Measurements from ENCODE around the gene MOB3A. TPM values are rescaled to one million over a fixed set of nuclear protein-coding genes. Genes with fewer than 3 reads are reported as not detected.
A peak's percentile ranks its signal among the peaks of the same experiment; 100 is the strongest.

Gene MOB3A
- total and polyA plus RNA-seq, 5 donors from 2014 or later = 73.6 to 131 (median 89.5) TPM

DNA sequence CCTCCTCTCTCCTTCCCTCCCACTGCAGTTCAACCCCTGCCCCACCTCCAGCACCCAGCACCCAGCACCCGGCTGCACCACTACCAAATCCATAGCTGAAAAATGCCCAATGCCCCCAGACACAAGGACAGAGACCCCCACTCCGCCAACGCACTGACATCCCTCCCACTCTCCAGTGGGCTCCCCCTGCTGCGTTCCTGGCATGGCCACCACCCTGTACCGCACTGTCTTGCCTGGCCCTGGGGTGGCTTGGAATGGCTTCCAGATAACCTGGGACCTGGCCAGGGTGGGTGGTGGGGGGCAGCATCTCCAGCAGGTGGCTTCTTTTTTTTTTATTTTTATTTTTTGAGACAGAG is 39.3 kb downstream of the MOB3A start:
- H3K4me3 ChIP-seq (ENCODE audit: low read depth, low read length) = no peak overlapping the region
- peak overlapping the region; percentile 25 to 79 (median 64) for H3K4me3 Mint-ChIP-seq

DNA sequence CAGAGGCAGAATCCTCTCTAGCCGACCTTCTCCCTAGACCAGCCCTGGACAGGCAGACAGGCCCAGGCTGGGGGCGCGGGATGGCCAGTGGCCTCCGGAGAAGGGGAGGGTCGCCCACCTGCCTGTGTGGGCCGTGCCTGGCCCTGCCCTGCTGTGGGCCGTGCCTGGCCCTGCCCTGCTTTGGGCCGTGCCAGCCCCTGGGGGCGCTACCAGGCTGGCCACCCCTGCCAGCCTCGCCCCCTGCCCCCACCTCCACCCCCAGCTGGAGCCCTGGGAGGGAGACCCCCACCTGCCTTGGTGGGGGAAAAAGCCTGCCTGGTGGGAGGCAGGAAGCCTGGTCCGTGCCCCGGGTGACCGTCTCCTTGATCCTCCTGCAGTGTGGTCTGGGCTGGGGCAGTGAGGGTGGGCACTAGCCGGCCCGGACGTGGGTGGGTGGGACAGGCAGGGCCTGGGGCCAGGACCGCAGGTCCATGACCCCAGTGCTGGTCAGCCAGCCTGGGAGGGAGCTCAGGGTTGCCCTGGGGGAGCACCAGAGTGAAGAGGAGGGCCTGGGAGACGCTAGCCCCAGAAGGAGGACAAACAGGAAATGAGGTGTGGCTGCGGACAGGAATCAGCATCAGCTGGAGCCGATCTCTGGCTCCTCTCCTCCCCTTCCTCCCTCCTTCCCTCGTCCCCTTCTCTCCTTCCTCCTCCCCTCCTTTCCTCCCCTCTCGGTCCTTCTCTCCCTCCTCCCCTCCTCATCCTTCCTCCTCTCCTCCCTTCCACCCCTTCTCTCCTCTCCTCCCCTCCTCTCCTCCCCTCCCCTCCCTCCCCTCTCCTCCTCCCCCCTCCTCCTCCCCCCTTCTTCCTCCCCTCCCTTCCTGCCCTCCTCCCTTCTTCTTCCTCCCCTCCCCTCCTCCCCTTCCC is 39.9 kb downstream of the MOB3A start:
- ATAC-seq (ENCODE audit: low read depth in 2 of 2) (no peak), DNase-seq (peak in 1 of 3 donors; percentile 77)
- Mint-ChIP-seq H3K4me3 (peak overlapping the region in 3 of 4 donors; percentile 62 to 69 (median 66)), H3K27me3 (peaks cover 4% of the 10 kb centered on the region), H3K36me3 (no peaks in the 10 kb centered on the region), H3K27ac (peak overlapping the region; percentile 63 to 94 (median 88)), H3K9me3 (no peaks in the 10 kb centered on the region), H3K4me1 (peaks cover 0 to 73% (median 12%) of the 10 kb centered on the region in 4 donors)
- Histone ChIP-seq H3K27ac (ENCODE audit: insufficient read depth, low read length, poor library complexity, severe bottlenecking) (peak overlapping the region; percentile 80), H3K9me3 (ENCODE audit: control insufficient read depth in 2 of 2, low read length in 2 of 2) (no peaks in the 10 kb centered on the region), H3K4me3 (ENCODE audit: low read depth, low read length) (peak overlapping the region; percentile 51), H3K36me3 (ENCODE audit: control insufficient read depth, insufficient read depth, low read length) (no peaks in the 10 kb centered on the region), H3K27me3 (ENCODE audit: control insufficient read depth, insufficient read depth, low read length) (no peaks in the 10 kb centered on the region), H3K4me1 (ENCODE audit: control insufficient read depth, insufficient read depth, low read length, poor library complexity, severe bottlenecking) (peaks cover 73% of the 10 kb centered on the region)

More for the DNA sequence above, 39.3 kb downstream of the MOB3A start:
- DNase-seq (no peak), ATAC-seq (ENCODE audit: low read depth in 2 of 2) (no peak)
- Mint-ChIP-seq H3K27ac (peak overlapping the region in 2 of 3 donors; percentile 29 to 63), H3K36me3 (no peaks in the 10 kb centered on the region), H3K9me3 (no peaks in the 10 kb centered on the region), H3K27me3 (peaks cover 1% of the 10 kb centered on the region), H3K4me1 (peaks cover 0 to 71% (median 12%) of the 10 kb centered on the region in 4 donors)
- no peaks in the 10 kb centered on the region for H3K27me3 ChIP-seq (ENCODE audit: control insufficient read depth, insufficient read depth, low read length)
- H3K4me1 ChIP-seq (ENCODE audit: control insufficient read depth, insufficient read depth, low read length, poor library complexity, severe bottlenecking) = peaks cover 70% of the 10 kb centered on the region
- no peaks in the 10 kb centered on the region for H3K9me3 ChIP-seq (ENCODE audit: control insufficient read depth in 2 of 2, low read length in 2 of 2)
- H3K36me3 ChIP-seq (ENCODE audit: control insufficient read depth, insufficient read depth, low read length) = no peaks in the 10 kb centered on the region
- H3K27ac ChIP-seq (ENCODE audit: insufficient read depth, low read length, poor library complexity, severe bottlenecking) = peak overlapping the region; percentile 80

DNA sequence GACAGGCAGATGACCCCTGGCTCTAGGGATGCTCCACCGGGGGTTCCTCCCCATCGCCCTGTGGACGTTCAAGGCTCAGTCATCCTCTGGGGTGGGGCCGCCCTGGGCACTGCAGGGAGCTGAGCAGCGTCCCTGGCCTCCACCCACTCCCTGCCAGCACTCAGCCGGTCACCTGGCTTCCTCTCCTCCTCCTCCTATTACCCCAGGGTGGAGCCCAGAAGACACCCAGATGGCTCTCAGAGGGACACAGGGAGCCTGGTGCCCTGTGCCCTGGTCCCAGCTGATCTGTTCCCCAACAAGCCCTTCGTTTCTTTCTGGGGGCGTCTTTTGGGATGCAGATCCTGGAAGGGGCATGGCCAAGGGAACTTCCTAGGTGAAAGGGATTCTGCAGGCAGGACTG is 41.4 kb downstream of the MOB3A start:
- no peaks in the 10 kb centered on the region for H3K27me3 ChIP-seq (ENCODE audit: control insufficient read depth, insufficient read depth, low read length)
- H3K27me3 Mint-ChIP-seq = peaks cover 4% of the 10 kb centered on the region
- no peaks in the 10 kb centered on the region for H3K9me3 Mint-ChIP-seq
- no peaks in the 10 kb centered on the region for H3K36me3 ChIP-seq (ENCODE audit: control insufficient read depth, insufficient read depth, low read length)
- H3K4me3 ChIP-seq (ENCODE audit: low read depth, low read length) = no peak overlapping the region
- DNase-seq = no peak
- ATAC-seq (ENCODE audit: low read depth in 2 of 2) = no peak
- H3K9me3 ChIP-seq (ENCODE audit: control insufficient read depth in 2 of 2, low read length in 2 of 2) = no peaks in the 10 kb centered on the region
- H3K27ac Mint-ChIP-seq = peak overlapping the region in 2 of 3 donors; percentile 63 to 88
- peak overlapping the region; percentile 23 for H3K27ac ChIP-seq (ENCODE audit: insufficient read depth, low read length, poor library complexity, severe bottlenecking)
- H3K4me1 ChIP-seq (ENCODE audit: control insufficient read depth, insufficient read depth, low read length, poor library complexity, severe bottlenecking) = peaks cover 64% of the 10 kb centered on the region
- peaks cover 0 to 66% (median 9%) of the 10 kb centered on the region in 4 donors for H3K4me1 Mint-ChIP-seq
- no peaks in the 10 kb centered on the region for H3K36me3 Mint-ChIP-seq
- H3K4me3 Mint-ChIP-seq = peak overlapping the region in 2 of 4 donors; percentile 69 to 86

GRCh38 chr19:2053601-2054389 is 42.3 kb downstream of the MOB3A start:
- Mint-ChIP-seq H3K36me3 (no peaks in the 10 kb centered on the region), H3K9me3 (no peaks in the 10 kb centered on the region), H3K4me3 (peak overlapping the region in 3 of 4 donors; percentile 41 to 92 (median 68)), H3K27me3 (peaks cover 4% of the 10 kb centered on the region), H3K4me1 (peaks cover 0 to 67% (median 8%) of the 10 kb centered on the region in 4 donors), H3K27ac (peak overlapping the region in 2 of 3 donors; percentile 48 to 77)
- Histone ChIP-seq H3K36me3 (ENCODE audit: control insufficient read depth, insufficient read depth, low read length) (peaks cover 3% of the 10 kb centered on the region), H3K4me1 (ENCODE audit: control insufficient read depth, insufficient read depth, low read length, poor library complexity, severe bottlenecking) (peaks cover 64% of the 10 kb centered on the region), H3K9me3 (ENCODE audit: control insufficient read depth in 2 of 2, low read length in 2 of 2) (no peaks in the 10 kb centered on the region), H3K27me3 (ENCODE audit: control insufficient read depth, insufficient read depth, low read length) (no peaks in the 10 kb centered on the region), H3K4me3 (ENCODE audit: low read depth, low read length) (no peak overlapping the region), H3K27ac (ENCODE audit: insufficient read depth, low read length, poor library complexity, severe bottlenecking) (peak overlapping the region; percentile 19)
- DNase-seq (no peak), ATAC-seq (ENCODE audit: low read depth in 2 of 2) (no peak)

DNA sequence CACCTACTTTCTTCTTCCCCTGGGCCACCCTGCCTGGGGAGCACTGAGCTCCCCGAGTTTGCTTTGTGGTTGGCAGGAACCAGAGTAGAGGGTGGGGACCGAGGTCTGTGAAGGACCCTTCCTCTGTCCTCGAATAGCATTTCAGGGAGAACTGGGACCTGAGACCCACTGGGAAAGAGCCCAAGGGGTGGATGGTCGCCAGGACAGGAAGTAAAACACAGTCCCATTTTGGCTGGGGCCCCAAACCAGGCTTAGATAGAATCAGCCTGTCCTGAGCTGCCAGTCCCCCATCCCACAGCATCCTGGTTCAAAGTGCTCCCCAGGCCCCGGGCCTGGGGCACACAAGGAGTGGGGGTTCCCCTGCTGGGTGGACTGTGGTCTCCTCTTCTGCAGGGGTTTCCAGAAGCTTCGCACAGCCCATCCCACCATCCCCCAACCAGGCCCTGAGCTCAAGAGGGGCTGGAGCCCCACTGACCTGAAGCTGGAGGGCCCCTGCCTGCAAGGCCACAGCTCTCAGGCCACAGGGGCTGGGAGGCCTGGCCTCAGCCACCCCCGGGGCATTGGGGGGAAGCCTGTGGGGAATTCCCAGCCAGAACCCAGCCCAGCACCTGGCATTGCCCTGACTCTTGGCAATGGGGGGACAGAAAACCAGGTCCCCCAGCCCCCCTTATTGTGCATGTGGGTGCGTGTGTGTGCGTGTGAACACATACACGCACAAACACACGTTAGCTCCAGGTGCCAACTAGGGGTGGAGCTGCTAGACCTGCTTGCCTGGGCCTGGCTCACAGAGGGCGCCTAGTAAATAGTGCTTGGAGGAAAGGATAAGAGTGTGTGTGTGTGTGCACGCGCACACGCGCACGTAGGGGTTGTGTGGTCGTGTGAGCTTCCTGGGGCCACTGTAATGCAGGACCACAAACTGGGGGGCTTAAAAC is 44.1 kb downstream of the MOB3A start:
- H3K27ac Mint-ChIP-seq = peak overlapping the region; percentile 94 to 96 (median 95)
- Histone ChIP-seq H3K27ac (ENCODE audit: insufficient read depth, low read length, poor library complexity, severe bottlenecking) (peak overlapping the region; percentile 92), H3K27me3 (ENCODE audit: control insufficient read depth, insufficient read depth, low read length) (no peaks in the 10 kb centered on the region), H3K4me1 (ENCODE audit: control insufficient read depth, insufficient read depth, low read length, poor library complexity, severe bottlenecking) (peaks cover 64% of the 10 kb centered on the region), H3K4me3 (ENCODE audit: low read depth, low read length) (no peak overlapping the region), H3K9me3 (ENCODE audit: control insufficient read depth in 2 of 2, low read length in 2 of 2) (no peaks in the 10 kb centered on the region), H3K36me3 (ENCODE audit: control insufficient read depth, insufficient read depth, low read length) (peaks cover 3% of the 10 kb centered on the region)
- DNase-seq (peak; percentile 56 to 82 (median 58)), ATAC-seq (ENCODE audit: low read depth in 2 of 2) (peak; percentile 13)
- peaks cover 4% of the 10 kb centered on the region for H3K27me3 Mint-ChIP-seq
- peaks cover 0 to 67% (median 6%) of the 10 kb centered on the region in 4 donors for H3K4me1 Mint-ChIP-seq
- no peaks in the 10 kb centered on the region for H3K36me3 Mint-ChIP-seq
- no peaks in the 10 kb centered on the region for H3K9me3 Mint-ChIP-seq
- H3K4me3 Mint-ChIP-seq = peak overlapping the region; percentile 83 to 93 (median 92)

DNA sequence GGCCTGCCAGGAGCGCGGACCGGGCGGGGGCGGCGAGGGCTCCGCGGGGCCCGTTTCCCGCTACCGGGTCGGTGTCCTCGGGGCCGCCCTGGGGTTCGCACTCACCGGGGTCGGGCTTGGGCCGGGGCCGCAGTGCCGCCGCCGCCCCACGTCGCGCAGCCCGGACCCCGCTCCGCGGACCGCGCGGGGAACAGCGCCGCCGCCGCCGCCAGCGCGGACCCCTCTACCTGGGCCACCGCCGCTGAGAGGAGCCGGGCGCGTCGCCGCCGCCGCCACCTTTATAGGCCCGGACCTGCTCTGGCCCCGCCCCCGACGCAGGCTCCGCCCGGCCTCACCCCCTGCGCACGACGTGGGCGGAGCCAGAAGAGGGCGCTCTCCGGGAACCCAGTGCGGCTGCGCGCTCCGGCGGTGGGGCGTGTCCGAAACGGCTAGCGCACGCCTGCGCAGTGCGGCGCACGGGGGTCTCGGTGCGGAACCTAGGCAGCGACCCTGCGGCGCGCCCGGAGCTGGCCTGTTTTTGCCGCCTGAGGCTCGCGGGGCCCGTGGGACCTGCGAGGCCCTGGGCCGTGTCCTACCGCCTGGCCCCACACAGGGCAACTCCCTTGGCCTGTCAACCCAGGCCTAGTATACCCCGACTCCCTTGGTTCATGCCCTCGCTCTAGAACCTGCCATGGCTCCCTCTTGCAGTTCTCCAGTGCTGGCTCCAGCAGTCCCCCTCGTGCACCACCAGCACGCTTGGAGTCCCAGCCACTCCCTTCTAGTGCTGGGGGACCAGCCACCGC is 44.9 kb downstream of the MOB3A start, which contains the start of gene MKNK2:
MKNK2 (minus strand) TSS at position 254 of the 782 bp plus-strand sequence. CDS start 393 bp downstream, outside the sequence.
- Mint-ChIP-seq H3K4me1 (peaks cover 0 to 66% (median 8%) of the 10 kb centered on the region in 4 donors), H3K9me3 (no peaks in the 10 kb centered on the region), H3K36me3 (no peaks in the 10 kb centered on the region), H3K27ac (peak within 1 kb of the TSS; percentile 95 to 96 (median 95)), H3K27me3 (peaks cover 4% of the 10 kb centered on the region), H3K4me3 (peak within 1 kb of the TSS; percentile 88 to 94 (median 92))
- Histone ChIP-seq H3K27ac (ENCODE audit: insufficient read depth, low read length, poor library complexity, severe bottlenecking) (peak within 1 kb of the TSS; percentile 92), H3K27me3 (ENCODE audit: control insufficient read depth, insufficient read depth, low read length) (no peaks in the 10 kb centered on the region), H3K9me3 (ENCODE audit: control insufficient read depth in 2 of 2, low read length in 2 of 2) (no peaks in the 10 kb centered on the region), H3K36me3 (ENCODE audit: control insufficient read depth, insufficient read depth, low read length) (peaks cover 3% of the 10 kb centered on the region), H3K4me3 (ENCODE audit: low read depth, low read length) (peak within 1 kb of the TSS; percentile 86), H3K4me1 (ENCODE audit: control insufficient read depth, insufficient read depth, low read length, poor library complexity, severe bottlenecking) (peaks cover 65% of the 10 kb centered on the region)
- ATAC-seq (ENCODE audit: low read depth in 2 of 2) (peak; percentile 79 to 84), DNase-seq (peak; percentile 87 to 94 (median 90))

Measured in CD4-positive, CD25-positive, alpha-beta regulatory T cell (primary cell).